ENCODE measurements around the gene POU1F1. TPM values are rescaled to one million over a fixed set of nuclear protein-coding genes. Genes with fewer than 3 reads are reported as not detected.
A peak's percentile ranks its signal among the peaks of the same experiment; 100 is the strongest.

Gene POU1F1
- total RNA-seq, 1 donor from 2014 or later = not detected

GRCh38 chr3:87298111-87298718 is 21.8 kb upstream of the POU1F1 start:
- DNase-seq = no peak
- H3K4me1 ChIP-seq = no peaks in the 10 kb centered on the region
- no peak overlapping the region for H3K4me3 ChIP-seq
- H3K27me3 ChIP-seq = no peaks in the 10 kb centered on the region
- ATAC-seq = peak; percentile 68
- peak; percentile 73 for TF ChIP-seq CTCF (IDR thresholded peaks at IDR 0.05)
- no peak overlapping the region for H3K27ac ChIP-seq
- intact Hi-C loops (cut with DNase I) = no loop called here
- no peaks in the 10 kb centered on the region for H3K36me3 ChIP-seq
- no peaks in the 10 kb centered on the region for H3K9me3 ChIP-seq

GRCh38 chr3:87288446-87288845 is 12.1 kb upstream of the POU1F1 start:
- Histone ChIP-seq H3K27me3 (no peaks in the 10 kb centered on the region), H3K36me3 (no peaks in the 10 kb centered on the region), H3K27ac (no peak overlapping the region), H3K4me1 (no peaks in the 10 kb centered on the region), H3K4me3 (no peak overlapping the region), H3K9me3 (no peaks in the 10 kb centered on the region)
- ATAC-seq = no peak
- no peak for DNase-seq
- intact Hi-C loops (cut with DNase I) = no loop called here
- TF ChIP-seq CTCF (IDR thresholded peaks at IDR 0.05) = no peak

- Histone ChIP-seq H3K27ac (no peak overlapping the region), H3K4me3 (no peak overlapping the region), H3K27me3 (no peaks in the 10 kb centered on the region), H3K9me3 (no peaks in the 10 kb centered on the region), H3K4me1 (no peaks in the 10 kb centered on the region), H3K36me3 (no peaks in the 10 kb centered on the region)
- intact Hi-C loops (cut with DNase I) = no loop called here
- DNase-seq (no peak), ATAC-seq (no peak)
- no peak for TF ChIP-seq CTCF (IDR thresholded peaks at IDR 0.05)
Measured at GRCh38 chr3:87287011-87287410, 10.6 kb upstream of the POU1F1 start.

- Histone ChIP-seq H3K27ac (no peak overlapping the region), H3K9me3 (no peaks in the 10 kb centered on the region), H3K4me1 (no peaks in the 10 kb centered on the region), H3K36me3 (no peaks in the 10 kb centered on the region), H3K27me3 (no peaks in the 10 kb centered on the region), H3K4me3 (no peak overlapping the region)
- TF ChIP-seq CTCF (IDR thresholded peaks at IDR 0.05) = no peak
- DNase-seq (no peak), ATAC-seq (no peak)
- intact Hi-C loops (cut with DNase I) = no loop called here
Measured at GRCh38 chr3:87272718-87273341, 3.6 kb downstream of the POU1F1 start.

- no peaks in the 10 kb centered on the region for H3K4me1 ChIP-seq
- no peaks in the 10 kb centered on the region for H3K27me3 ChIP-seq
- no peaks in the 10 kb centered on the region for H3K9me3 ChIP-seq
- TF ChIP-seq CTCF (IDR thresholded peaks at IDR 0.05) = no peak
- H3K27ac ChIP-seq = no peak overlapping the region
- intact Hi-C loops (cut with DNase I) = no loop called here
- H3K36me3 ChIP-seq = no peaks in the 10 kb centered on the region
- no peak overlapping the region for H3K4me3 ChIP-seq
- DNase-seq = no peak
- peak; percentile 37 for ATAC-seq
Measured at GRCh38 chr3:87270908-87271700, 5.3 kb downstream of the POU1F1 start.

Measured in upper lobe of right lung (tissue), 1 donor.